K562 treated with DMSO at 1 percent for 48 hours (cell line): ENCODE measurements around the gene TRIM15. TPM values are rescaled to one million over a fixed set of nuclear protein-coding genes. Genes with fewer than 3 reads are reported as not detected.

Source experiments
- total RNA-seq: library from RNA; unstranded; fragments of 300-600 nt; gene quantifications from 2 replicates; pipeline ENCODE4 v1.2.3, GENCODE V29; 2022; ENCODE audit warnings: low replicate concordance; ENCODE audit errors: extremely low read depth

Gene TRIM15
- total RNA-seq, result not detected in 2 replicates

GRCh38 chr6:30163090-30163917 lies at the start of gene TRIM15:
Gene TRIM15 (plus strand): TSS chr6:30163546. CDS start chr6:30163685, 139 bp downstream.

GRCh38 chr6:30135757-30136156 lies 27.6 kb upstream of the TRIM15 start, which contains the start of gene TRIM40:
Gene TRIM40 (plus strand): TSS chr6:30136140. CDS start chr6:30137037, 897 bp downstream.

GRCh38 chr6:30160785-30161531 lies 2.4 kb upstream of the TRIM15 start, which contains the start of gene TRIM10:
Gene TRIM10 (minus strand): TSS chr6:30161211. CDS start chr6:30160858, 353 bp downstream.

GRCh38 chr6:30212865-30213666 lies 49.7 kb downstream of the TRIM15 start, which contains the start of gene TRIM26:
Gene TRIM26 (minus strand): TSS chr6:30213406. CDS start chr6:30199103, 14,303 bp downstream.

Other genes starting within 250 kb of the TRIM15 start
- not detected in 2 replicates for gene HLA-A, start 221.0 kb upstream of the TRIM15 start, total RNA-seq
- gene POLR1H, start 102.3 kb upstream of the TRIM15 start, total RNA-seq, result not detected in 2 replicates
- gene PPP1R11, start 96.3 kb upstream of the TRIM15 start, total RNA-seq, result not detected in 2 replicates
- not detected in 2 replicates for gene RNF39, start 87.8 kb upstream of the TRIM15 start, total RNA-seq
- gene TRIM31, start 50.5 kb upstream of the TRIM15 start, total RNA-seq, result not detected in 2 replicates
- gene TRIM40, start 27.4 kb upstream of the TRIM15 start, total RNA-seq, result not detected in 2 replicates
- not detected in 2 replicates for gene TRIM10, start 2.3 kb upstream of the TRIM15 start, total RNA-seq
- gene TRIM26, start 49.9 kb downstream of the TRIM15 start, total RNA-seq, result not detected in 2 replicates
- gene TRIM39, start 163.4 kb downstream of the TRIM15 start, total RNA-seq, result not detected in 2 replicates
- not detected in 2 replicates for gene RPP21, start 181.6 kb downstream of the TRIM15 start, total RNA-seq